T-helper 1 cell treated with Interleukin-12 subunit alpha and Interleukin-12 subunit beta and Interleukin-4 antibody, amounts not matched to agents 30 ng/mL and 1 ng/mL, for 36 hours (primary cell): ENCODE measurements around the gene LGI1. TPM values are rescaled to one million over a fixed set of nuclear protein-coding genes. Genes with fewer than 3 reads are reported as not detected.

Experiments used
- intact Hi-C: fragments of 100-400 bp; cut with micrococcal nuclease; formaldehyde crosslinking; loops from one replicate; pipeline ENCODE4 v1.15.1; 2024
- total RNA-seq: library from RNA; stranded (reverse); gene quantifications from 2 replicates; pipeline ENCODE4 v1.2.3, GENCODE V29; 2022

LGI1 gene
- total RNA-seq, 1 donor from 2014 or later = not detected

DNA sequence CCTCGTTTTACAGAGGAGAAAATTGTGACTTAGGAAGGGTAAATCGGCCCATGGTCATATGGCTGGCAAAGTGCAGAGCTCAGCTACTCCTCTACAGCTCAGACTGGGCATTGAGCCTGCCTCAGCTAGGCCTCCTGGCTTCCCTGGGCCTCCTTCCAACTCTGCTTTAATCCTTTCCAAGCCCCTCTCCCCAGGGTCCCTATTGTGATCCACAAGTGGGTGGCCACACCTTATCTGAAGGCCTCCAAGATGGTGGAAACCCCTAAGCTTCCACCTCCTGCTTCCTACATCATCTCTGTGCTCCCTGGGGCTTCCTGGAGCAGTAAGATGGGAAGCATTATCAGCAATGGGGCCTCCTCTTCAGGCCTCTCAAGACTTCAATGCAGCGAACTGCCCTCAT, 3.0 kb upstream of the LGI1 start:
- intact Hi-C loops = no loop called here

GRCh38 chr10:93755443-93756116, 2.2 kb upstream of the LGI1 start:
- intact Hi-C loops = no loop called here

DNA sequence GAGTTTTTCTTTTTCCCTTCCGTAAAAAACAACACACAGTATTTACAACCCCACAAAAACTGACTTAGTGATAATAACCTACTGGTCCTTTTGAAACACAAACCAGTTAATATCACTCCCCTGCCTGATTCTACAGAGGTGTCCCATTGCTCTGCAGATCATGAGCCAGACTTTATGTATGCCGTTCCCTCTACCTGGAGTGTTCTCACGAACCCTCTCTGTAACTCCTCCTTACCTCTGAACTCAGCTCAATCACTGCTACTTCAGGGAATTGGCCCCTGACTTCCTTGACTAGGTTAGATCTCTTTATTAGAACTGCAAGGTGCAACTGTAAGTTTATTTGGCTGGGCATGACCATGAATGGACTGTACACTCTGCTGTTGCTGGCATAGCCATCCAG, 1.6 kb upstream of the LGI1 start:
- intact Hi-C loops = no loop called here

- intact Hi-C loops = no loop called here
Observed at GRCh38 chr10:93757136-93757535, 600 bp upstream of the LGI1 start.

DNA sequence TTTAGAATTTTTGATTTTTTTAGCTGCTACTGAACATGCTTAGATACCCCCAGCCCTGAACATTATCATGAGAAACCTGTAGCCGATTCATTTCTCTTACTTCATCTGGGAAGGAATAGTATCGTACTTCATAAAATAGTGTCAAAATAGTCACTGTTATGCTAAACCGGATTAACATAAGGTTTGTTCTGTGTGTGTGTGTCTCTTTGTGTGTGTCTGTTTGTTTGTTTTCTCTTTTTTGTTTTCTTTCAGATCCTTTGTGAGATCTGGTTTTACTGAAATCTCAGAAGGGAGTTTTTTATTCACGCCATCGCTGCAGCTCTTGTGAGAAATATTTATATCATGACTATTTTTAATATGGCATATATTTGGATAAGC, 761 bp downstream of the LGI1 start:
- intact Hi-C loops = no loop called here

DNA sequence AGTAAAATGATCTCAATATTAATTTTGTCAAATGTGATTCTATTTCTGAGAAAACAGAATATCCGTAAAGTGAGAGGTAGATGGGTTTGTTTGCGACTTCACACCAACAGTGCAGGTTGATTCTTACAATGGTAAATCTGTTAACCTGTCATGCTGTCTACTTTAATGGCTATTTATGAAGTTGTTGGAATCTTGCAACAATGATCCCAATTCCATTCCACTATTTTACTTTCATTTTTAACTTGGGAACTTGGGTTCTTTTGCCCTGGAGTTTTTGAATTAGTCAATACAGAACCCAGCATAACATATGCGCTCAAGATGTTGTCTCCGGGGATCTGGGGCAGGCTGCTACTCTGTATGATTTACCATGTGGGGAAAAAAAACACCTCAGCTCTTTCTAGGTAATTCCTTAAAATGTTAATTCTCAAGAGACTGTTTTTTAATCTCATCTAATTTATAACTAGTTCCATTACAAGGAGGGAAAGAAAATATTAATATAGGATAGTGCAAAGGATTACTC, 1.2 kb downstream of the LGI1 start:
- intact Hi-C loops = no loop called here

GRCh38 chr10:93760490-93760889, 2.8 kb downstream of the LGI1 start:
- intact Hi-C loops = no loop called here

- intact Hi-C loops = no loop called here
Observed at GRCh38 chr10:93762979-93763391, 5.2 kb downstream of the LGI1 start.

DNA sequence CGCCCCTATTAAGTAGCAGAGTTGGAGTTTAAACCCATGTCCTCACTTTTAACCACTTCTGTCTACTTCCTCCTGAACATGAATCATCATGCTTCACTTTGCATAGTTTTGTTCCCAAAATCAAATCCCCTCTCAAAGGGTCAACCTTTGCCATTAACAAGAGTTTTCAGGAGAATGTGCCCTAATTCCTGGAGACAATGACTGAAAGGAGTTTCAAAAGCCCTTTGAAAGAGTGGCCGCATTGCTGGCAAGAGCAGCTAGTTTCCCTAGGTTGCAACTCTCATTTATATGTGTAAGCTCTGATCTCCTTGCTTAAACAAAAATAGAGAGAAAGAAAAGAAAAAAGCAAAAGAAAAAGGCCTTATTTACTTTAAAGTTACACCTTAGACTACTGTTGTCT, 9.2 kb downstream of the LGI1 start:
- intact Hi-C loops = no loop called here

GRCh38 chr10:93767724-93768399, 10.1 kb downstream of the LGI1 start:
- intact Hi-C loops = no loop called here

GRCh38 chr10:93768892-93769291, 11.2 kb downstream of the LGI1 start:
- intact Hi-C loops = no loop called here

GRCh38 chr10:93771354-93771753, 13.6 kb downstream of the LGI1 start:
- intact Hi-C loops = no loop called here

DNA sequence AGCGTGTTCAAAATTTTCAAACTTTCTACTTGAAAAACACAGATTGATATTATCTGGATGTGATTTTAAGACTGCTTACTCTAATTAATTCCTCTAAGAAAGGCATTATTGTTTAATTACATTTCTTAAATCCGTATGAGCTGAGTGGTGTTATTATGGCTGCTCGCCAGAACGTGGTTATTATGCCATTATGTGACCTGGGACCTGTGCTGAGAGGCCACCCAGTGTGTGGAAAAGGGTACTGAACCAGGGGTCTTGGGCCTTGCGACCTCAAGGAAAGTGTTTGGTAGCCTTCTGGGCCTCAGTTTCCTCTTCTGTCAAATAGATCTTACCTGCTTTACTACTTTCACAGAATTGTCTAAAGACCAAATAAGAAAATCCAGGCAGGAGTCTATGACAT, 15.4 kb downstream of the LGI1 start:
- intact Hi-C loops = no loop called here

GRCh38 chr10:93773705-93774104, 16.0 kb downstream of the LGI1 start:
- intact Hi-C loops = no loop called here

DNA sequence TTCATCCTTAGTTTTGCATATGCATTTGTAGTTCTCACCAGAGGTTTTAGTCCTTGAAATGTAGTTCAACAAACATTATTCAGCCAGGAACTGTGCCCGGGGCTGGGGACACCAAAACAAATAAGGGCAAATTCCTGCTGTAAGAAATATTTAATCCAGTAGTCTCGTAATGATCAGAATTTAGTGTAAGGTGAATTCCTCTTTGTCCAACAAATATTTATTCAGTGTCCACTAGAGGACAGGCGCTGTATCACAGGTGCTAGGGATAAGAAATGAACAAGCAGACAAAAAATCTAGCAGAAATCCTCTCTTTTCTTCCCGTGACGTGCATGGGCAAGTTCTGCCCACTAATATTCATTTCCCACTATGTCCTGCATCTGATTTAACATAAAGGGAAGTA, 17.6 kb downstream of the LGI1 start:
- intact Hi-C loops = no loop called here

- intact Hi-C loops = no loop called here
Observed at GRCh38 chr10:93777092-93777491, 19.4 kb downstream of the LGI1 start.

GRCh38 chr10:93784059-93784458, 26.3 kb downstream of the LGI1 start:
- intact Hi-C loops = no loop called here

DNA sequence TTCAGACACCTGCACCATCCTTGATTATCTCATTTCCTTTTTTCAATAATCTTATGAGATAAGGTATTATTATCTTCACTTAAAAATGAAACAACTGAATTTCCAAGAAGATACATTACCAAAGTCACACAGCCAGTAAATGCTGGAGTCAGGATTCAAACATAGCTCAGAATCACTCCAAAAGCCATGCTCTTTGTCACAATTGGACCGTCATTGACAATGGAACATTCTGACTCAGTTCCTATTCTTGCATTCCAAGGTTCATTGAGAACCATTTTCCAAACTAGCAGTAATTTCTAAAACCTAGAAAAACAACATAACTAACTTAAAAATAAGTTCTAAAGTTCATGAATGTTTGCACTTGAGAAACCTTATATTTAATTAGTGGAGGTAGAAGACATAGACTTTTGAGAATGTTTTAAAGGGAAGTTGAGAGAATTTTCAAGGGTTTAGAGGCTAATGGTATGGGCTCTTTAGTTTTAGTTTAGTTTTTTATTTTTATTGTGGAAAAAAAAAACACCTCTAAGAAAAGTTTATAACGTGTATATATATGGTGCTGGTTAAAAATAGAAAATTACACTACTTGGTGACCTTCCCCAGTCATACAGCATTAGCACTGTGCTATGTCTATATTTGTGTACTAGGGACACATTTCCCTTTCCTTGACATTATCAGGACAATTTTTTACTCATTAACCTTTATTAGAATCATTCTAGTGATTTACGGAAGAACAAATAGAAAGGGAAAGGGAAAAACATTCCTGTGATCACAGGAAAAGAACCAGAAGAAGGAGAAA, 30.9 kb downstream of the LGI1 start:
- intact Hi-C loops = no loop called here

- intact Hi-C loops = no loop called here
Observed at GRCh38 chr10:93790439-93790838, 32.7 kb downstream of the LGI1 start.

GRCh38 chr10:93796167-93796566, 38.4 kb downstream of the LGI1 start:
- intact Hi-C loops = no loop called here

DNA sequence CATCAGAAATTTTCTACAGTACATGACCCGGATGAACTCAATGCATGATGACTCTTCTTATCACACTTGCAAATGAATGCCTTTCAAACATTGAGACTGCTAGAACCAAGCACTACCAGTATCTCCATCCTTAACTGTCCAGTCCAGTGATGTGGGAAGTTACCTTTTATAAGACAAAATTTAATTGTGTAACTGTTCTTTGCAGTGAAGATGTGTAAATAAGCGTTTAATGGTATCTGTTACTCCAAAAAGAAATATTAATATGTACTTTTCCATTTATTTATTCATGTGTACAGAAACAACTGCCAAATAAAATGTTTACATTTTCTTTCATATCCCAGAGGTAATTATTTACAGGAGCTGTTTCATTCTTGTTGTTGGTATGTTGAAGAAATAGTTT, 40.1 kb downstream of the LGI1 start:
- intact Hi-C loops = no loop called here

DNA sequence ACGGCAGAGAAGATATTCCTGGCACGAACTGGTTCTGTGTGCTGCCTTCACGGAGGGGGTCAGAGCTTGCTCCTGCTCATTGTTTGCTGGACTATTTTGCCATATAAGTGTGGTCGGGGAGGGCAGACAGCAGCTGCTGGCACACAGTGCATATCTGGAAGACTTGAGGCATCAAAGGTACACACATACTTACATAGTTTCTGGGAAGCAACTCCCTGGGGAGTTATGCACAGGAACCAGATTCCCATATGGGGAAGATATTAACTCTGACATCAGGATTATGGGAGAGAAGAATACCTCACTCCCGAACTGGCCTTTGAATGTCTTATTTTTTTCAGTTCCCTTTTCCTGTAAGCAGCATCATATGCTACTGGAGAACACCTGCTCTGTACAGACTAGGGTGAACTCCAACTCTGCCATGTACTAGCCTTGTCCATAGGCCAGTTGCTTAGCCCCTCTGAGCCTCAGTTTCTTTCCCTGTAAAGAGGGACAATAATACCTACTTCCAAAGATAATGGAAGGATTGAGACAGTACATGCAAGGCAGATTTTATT, 41.5 kb downstream of the LGI1 start:
- intact Hi-C loops = no loop called here
